Activated naive CD4-positive, alpha-beta T cell treated with anti-CD3 and anti-CD28 coated beads, Interleukin-2, amount 50 U/mL, for 16 hours (primary cell): Measurements from ENCODE around the gene UROC1.

Source experiments
- DNase-seq: peaks from one replicate; pipeline ENCODE4 v3.0.0-alpha.2; 2020

UROC1 gene

DNA sequence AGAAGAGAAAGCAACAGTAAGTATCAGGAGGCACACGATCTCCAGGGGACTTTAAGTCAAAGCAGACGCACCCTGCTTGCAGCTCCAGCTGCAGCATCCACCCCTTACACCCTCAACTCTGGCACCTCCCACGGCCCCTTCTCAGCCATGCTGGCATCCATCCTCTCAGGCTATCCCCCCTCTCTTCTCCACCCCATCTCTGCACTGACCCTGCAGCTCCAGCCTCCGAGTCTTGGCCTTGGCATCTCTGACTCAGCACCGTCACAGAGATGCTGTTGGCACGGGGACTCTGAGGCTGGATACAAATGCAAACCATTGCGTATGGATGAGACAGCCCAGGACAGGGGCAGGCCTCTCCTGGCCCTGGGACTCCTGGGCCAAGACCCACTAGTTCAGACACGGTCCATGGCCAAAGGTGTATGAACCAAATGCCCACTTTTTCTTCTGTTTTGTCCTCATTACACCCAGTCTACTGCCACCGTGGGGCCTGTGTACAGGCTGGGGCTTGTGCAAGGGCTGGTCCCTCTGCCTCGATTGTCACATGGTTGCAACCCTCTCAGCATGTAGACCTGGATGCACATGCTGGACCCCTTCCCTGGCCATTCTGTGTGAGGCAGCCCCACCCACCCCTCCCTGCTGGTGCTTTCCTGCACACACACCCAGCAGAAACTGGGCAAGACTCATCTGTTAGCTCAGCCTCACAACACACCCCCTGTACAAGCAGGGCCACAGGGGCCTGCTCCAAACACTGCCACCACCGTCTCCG is 23.2 kb downstream of the UROC1 start:
- DNase-seq: no peak

DNA sequence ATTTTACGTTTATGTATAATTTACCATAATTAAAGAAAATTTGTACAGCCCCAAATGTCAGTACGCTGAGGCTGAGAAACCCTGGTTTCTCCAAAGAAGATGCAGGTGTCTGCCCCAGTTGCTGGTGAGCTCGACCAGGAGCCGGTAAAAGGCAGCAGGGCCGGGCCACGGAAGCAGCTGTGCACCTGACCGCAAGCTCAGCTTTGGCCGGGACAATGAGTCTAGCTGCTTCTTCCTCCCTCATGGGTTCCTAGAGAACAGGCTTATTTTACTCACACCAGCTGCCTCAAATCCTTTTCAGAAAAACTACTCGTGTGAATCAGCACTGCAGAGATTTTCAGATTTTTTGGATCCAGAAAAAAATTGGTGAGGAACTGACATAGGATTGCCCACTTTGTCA is 23.8 kb downstream of the UROC1 start:
- no peak for DNase-seq

DNA sequence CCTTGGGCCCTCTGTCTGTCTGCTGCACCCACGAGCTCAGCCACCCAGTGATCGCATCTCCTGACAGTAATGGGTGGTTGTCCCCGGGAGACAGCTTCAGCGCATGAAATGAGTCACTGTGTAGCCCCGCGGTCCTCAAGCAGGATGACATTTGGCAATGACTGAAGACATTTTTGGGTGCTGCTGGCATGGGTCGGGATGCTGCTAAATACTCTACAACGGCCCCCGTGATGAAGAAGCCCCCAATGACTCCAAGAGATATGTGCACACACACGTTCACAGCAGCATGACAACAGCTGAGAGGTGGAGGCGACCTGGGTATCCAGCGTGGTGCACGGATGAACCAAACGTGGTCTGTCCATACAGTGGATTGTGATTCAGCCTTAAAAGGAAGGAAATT is 24.5 kb downstream of the UROC1 start:
- no peak for DNase-seq

DNA sequence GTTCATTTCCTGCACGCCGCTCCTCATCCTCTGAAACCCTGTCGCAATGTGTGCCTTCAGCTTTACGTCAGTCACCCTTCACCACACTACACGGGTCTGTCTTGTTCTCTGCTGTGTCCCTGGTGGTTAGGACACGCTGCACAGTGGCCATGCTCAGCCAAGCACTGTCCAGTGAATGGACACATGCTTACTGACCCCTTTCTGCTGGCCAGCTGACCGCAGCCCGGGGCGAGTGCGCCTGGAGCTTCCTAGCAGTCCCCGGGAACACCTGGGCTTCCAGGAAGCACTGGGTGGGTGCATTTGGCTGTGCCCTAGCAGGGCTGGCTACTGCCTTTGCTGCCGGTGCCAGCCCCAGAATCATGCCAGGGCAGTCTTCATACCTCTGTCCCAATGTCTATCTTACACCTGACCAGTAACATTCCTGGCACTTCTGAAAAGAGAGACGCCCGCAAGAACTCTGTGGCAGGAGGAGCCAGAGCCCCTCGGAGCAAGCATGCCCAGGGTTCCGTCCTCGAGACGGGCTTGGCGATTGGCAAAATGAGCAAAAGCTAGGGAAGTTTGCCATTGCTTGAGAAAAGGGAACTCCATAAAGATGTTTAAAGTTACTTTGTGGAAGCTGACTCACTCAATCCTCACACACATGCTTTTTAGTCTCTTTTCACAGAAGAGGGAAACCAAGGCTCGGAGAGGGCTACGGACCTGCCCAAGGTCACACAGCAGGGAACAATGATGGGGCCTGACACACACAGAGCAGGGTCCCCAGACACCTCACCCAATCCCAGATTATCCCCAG is 26.2 kb downstream of the UROC1 start:
- DNase-seq: no peak

DNA sequence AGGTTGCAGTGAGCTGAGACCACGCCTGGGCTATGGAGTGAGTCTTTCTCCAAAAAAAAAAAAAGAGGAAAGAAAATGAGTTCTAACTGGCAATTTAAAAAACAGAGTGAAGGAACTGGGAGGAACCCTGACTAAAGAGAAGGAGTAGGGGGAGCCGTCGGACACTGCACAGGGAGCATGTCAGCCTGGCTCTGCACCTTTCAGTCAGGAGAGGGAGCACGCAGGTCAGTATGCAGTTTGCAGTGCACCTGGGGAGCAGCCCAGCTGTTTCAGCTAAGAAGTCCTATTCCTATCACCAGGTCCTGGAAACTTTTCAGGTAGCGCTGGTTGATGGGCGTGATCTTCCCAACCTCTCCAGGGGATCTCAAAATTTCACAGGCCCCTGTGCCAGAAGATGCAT is 27.0 kb downstream of the UROC1 start:
- DNase-seq: no peak

DNA sequence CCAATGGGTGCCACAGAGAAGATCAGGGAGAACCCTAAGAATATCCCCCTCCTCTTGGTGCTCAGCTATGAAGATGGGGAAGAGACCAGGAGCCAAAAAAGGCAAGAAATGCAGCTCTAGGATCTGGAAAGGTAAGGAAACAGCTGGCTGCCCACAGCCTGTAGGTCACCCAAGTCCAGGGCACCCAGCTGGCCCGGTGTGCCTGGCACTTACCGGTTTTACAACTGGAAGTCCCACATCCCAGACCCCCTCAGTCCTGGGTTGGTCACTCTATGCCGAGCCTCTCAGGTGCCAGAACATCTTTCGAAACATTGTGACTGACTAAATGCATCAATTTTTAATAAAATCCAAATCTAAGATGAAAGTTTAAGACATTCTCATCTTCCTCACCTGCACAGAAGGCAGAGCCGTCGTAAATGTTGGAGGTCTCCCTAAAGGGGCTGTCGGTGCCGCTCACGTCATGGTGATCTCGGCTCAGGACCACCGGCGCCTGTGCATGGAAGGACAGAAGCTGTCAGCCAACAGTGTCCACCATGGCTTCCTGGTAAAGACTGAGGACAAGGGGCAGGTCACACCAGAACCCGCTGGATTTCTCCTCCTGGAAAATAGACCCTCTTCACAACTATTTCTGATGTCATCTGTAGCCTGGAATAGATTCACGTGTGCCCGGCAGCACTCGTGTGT is 28.5 kb downstream of the UROC1 start:
- DNase-seq: no peak

DNA sequence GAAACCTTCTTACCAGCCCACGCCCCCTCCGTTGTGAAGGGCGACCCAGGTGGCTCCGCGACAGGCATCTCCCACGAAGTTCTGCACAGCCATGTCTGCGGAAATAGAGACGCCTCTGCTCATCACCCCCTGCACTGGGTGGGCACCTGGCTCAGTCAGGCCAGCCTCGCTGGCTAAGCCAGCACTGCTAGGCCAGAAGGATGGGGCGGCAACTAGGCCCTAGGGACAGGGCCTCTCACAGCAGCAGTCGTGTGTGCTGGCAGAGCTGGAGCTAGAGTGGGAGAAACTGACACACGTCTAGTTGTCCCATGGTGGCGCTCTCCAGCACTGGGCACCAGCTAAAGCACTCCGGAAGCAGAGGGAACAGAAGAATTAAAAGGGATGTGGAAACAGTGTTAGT is 29.4 kb downstream of the UROC1 start:
- DNase-seq: no peak

DNA sequence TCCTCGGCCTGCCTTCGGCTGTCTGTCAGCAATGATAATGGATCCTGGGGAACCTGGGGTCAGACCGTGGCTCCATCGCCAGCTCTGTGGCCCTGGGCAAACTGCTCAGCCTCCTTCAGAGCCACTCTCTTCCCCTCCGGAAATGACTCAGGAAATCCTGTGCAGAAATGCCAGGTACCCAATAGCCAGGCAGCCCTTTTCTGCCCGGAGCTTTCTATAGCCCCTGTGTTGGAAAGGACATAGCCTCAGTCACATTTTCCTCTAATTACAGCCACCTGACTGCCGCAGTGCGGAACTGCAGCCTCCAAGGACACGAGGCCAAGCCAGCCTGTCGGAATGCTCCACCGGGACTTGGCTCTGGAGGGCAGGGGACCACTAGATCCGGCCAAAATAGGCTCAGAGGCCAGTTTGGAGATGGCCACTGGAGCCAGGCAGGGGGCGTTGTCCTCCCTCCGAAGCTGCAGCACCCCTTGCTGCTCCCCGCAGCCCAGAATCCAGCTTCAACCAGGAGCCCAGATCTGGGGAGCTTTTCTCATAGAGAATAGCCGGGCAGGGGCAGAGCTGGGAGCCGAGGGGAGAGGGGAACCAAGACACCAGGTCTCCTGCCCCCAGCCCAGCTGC is 30.3 kb downstream of the UROC1 start:
- no peak for DNase-seq

DNA sequence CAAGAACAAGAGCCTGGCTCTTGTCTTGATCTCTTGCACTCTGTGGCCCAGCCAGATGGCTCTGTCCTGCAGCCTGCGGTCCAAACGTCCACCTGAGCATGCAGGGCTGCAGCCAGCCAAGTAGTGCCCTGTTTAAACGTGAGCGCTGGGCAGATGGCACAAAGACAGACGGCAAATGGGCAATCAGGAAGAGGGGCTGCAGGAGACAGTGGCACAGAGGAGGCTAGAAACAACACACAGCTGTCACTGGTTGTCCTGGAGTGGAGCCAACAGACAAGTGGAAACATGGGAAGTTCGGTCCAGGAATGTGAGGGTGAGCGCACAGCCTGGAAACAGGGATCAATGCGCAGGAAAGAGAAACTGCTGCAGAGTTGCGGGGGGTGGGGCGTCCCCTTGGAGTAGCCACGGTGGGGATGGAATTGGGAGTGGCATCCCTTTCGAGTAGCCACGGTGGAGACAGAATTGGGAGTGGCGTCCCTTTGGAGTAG is 31.2 kb downstream of the UROC1 start:
- no peak for DNase-seq

DNA sequence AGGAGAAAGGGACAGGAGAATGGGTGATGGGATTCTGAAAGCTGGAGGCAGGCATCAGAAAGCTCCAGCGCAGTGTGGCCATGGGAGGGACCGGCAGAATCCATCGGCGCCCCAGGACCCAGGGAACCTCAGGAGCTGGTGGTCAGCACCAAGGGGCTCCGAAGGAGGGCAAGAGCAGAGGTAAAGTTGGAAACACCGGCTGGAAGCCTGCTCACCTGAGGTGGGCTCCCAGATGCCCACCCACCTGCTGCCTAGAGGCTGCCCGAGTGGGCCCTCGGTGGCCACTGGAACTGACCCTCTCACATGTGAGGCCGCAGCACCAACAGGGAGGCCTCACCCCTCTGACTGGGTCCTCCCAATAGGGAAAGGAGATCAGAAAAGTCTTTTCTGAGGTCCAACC is 31.6 kb downstream of the UROC1 start:
- DNase-seq: no peak

DNA sequence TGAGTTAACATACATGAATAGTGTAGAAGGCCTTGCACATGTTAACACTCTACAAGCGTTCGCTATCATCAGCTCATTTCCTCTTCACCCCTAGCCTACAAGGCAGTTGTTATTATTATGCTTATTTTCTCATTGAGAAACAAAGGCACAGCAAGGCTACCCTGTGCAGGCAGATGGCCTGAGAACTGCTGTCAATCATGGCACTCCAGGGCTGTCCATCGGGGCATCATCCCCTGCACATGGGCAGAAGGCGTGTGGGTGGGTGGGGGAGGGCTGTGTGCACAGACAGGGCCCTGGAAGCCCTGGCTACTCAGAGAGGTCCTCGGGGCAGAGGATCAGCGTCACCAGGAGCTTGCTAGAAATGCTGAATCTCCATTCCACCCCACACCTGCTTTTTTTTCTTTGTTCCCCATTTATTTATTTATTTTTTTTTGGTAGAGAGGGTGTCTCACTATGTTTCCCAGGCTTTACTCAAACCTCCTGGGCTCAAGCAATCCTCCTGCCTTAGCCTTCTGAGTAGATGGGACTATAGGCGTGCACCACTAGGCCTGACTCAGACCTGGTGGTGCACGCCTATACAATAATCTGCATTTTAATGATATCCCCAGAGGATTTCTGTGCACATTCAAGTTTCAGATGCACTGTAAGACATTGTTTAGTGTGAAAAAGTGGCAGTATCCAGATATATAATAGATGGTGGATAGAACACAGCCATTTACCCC is 32.2 kb downstream of the UROC1 start:
- no peak for DNase-seq

DNA sequence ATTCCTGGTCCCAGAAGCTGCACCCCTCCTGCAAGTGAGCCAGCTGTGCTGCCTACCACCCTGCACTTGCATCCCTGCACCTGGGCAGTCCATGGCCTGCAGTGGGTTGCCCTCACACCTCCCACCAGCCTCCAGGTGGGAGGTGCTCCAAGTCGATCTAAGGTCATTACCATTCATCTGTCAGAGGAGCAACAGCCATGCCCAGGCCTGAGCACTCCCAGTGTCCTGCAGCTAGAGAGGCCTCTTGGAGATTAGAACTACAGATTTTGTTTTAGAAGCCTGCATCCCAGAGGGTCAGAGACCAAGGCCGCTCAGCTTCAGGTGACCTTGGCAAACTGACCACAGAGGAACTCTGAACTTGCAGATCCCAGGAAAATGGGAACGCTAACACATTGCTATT is 32.9 kb downstream of the UROC1 start:
- no peak for DNase-seq

DNA sequence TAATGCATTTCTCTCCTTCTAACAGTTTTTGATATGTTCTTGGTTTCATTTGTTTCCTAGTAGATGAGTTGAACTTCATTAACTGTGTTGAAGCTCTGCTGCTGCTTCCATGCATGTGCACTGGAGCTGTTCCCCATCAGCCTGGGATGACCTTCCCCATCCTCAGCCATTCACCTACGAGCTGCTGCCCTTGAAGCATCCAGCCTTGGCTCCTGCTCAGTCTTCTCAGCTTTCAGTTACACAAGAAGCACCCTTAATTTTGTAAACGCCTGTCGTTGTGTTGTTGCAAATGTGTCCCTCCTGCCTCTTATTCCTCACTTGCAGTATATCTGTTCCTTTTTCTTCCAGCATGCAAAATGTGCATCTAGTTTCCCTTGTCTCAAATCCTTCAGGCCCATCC is 33.4 kb downstream of the UROC1 start:
- no peak for DNase-seq

DNA sequence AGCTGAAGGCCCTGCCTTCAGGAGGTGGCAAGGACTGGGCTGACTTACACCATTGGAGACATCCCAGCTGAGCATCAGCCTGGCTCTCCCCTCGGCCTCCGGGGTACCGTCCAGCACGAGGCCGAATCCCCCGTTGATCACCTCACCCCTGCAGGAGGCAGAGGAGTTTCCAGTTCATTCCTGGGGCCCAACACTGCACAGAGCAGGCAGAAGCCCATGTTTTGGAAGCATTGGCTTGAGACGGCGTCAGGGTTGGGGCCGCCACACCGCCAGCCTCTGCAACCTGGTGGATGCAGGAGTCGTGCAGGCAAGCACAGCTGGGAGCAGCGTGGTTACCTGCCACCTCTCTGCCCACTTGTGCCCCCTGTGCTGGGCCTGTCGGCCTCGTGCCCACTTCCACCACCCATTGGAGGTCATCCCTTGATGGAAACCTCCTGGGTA is 34.2 kb downstream of the UROC1 start:
- no peak for DNase-seq

DNA sequence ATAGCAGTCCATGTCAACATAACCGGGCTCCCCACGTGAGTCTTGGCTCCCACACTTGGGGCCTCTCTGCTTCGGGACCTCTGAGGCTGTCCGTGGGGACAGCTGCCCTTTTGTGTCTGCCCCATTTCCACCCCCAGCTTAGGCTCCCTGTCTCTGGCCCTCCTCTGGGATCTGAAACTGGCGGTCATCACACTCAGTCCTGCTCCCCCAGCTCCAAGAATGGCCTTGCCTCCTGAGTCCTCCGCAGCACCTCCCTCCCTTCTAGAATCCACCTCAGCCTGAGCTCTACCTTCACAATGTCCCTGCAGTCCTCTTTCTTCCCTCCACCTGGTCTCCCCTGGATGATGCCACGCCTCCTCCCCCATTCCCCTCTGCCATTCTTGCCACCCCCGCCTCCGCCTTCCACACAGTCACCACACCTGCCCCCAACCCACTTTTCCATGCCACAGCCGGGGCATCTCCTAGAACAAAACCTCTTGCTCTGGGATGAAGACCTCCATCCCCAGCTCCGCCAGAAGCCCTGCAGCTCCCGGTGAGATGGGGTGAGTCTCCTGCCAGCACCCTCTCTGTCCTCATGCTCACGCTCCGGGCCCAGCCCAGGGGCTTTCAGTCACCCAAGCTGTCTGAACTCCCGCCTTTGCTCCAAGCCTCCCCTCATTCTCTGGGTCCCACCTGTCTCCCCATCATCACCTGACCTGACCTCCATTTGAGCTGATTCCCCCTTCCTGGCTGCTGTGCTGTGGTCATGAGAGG is 34.9 kb downstream of the UROC1 start:
- DNase-seq: no peak

DNA sequence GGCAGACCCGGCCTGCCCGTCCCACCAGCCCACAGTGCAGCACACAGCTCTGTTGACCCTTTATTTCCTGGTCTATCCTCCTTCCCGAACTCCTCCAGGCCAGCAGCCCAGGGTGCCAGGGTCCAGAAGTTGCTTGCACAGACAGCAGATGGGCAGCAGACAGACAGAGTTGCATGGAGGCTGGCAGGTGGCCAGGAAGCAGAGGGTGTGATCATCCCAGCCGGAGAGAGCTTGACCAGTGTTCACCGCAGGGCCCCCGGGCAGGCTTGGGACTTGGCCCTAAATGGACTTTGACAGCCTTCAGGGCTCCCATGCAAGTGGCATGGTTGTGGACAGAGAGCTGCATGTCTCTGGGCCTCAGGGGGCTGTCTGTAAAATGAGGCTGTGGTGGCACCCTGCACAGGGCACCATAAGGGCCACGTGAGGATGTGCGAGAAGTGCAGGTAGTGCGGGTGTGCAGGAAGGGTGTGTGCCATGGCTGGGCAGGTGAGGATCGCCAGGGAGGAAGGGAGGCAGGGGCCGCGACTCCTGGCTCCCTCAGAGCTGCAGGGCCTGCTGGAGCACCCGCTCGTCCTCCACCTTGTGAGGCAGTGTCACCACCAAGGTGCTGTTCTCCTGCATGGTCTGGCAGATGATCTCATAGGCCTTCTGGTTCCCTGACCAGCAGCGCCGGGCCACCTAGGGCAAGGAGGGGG is 35.6 kb downstream of the UROC1 start:
- no peak for DNase-seq

DNA sequence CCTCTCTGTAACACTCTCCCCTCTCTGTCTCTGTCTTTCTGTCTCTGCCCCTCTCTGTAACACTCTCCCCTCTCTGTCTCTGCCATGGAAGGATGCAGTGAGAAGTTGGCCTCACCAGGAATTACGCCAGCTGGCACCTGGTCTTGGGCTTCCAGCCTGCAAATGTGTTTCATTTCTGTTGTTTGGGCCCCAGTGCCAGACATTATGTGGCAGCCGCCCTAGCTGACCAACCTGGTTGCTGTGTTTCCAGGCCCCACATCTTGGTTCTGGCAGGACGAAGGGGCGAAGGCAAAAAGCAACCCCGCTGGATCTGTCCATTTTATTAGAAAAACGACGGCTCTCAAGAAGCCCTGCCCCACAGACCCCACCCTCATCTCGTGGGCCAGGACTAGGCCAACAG is 36.7 kb downstream of the UROC1 start:
- DNase-seq: no peak

DNA sequence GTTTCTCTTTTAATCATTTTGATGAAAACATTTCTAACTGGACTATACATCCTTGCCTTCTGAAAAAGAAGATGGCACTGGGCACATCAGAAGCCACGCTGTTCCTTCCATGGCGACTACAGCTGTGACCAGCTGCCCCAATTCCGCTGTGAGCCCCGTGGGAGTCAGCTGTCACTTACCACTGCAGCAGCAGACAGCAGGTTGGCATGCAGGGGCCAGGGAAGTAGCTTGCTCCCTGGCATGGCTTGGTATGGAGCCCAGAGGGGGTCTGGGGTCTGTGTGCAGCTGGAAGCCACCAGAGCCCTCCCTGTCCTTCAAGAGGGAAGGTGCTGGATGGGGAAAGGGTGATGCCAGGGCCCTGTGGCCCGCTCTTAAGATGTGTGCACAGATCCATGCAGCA is 37.4 kb downstream of the UROC1 start:
- DNase-seq: no peak

DNA sequence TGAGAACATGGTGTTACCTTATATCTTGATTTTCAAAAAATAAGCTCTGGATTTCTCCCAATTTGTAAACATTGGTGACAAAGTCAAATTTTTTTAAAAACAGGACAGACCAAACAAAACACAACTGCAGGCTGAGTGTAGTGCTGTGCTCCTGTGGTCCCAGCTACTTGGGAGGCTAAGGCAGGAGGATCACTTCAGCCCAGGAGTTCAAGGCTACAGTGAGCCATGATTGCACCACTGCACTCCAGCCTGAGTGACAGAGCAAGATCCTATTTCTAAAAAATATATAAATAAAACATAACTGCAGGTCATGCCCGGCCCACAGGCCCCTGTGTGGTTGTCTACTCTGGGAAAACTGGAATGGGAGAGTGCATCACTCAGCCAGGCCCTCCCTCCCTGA is 37.9 kb downstream of the UROC1 start:
- DNase-seq: no peak

DNA sequence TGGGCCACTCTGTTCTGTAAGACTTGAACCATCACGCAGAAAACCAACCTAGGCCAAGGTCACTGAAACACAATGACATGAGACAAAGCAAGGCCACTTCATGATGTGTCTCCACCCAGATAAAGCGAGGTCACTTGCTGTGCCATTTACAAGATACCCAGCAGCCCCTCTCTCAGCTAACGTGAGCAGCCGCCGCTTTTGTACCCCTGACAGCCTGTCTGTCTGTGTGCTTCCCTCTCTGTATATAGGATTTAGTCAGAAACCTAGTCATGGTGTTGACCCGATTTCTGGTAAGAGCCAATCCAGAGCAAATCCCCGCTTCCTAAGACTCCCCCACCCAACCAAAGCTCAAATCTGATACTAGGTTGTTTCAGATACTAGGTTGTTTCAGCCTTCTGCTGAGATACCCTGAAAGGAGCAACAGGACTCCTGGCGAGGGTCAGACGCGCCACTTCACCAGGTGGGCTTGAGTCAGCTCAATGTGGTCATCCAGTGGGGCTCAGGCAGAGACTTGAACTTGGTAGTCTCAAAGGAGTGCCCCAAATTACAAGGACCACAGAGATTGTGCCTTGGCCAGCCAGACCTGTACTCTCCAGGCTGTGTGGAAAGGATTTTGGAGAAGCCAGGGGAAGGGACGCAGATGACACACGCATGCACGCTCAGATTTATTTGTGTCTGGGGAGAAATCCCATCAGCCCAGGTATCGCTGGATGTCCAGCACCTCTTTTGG is 38.8 kb downstream of the UROC1 start:
- no peak for DNase-seq

DNA sequence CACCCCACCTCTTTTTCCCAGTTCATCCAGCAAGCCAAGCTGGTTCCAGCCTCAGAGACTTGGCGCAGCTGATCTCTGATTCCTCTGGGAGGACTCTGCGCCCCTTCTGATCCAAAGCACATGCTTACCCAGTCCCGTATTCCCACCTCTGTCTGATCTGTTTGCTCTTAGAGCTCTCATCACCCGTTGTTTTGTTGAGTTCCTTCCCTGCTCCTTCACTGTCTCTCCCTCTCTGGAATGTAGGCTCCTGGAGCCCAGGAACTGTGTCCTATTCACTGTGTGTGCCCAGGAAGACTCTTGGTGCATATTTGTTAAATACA is 40.6 kb downstream of the UROC1 start:
- DNase-seq: no peak
